A673 (cell line): ENCODE data around the gene TAF4.

Source experiments
- EZH2 ChIP-seq: fragments of 200-600 bp; sonication (generic); IDR thresholded peaks from 2 replicates; pipeline ENCODE4 v1.6.1; 2017; ENCODE audit warnings: borderline replicate concordance, low read depth, mild to moderate bottlenecking, mixed read lengths, antibody characterized with exemption, low read length; ENCODE audit not compliant: poor library complexity, severe bottlenecking
- TF ChIP-seq, protein P1 (sequence below): fragments of 300-800, 200-600 bp; sonication (generic); conservative IDR thresholded peaks from 2 replicates; pipeline ENCODE4 v1.5.1; 2017; ENCODE audit warnings: low read depth, mild to moderate bottlenecking, antibody characterized with exemption, low read length, moderate library complexity, mixed read lengths

DNA sequence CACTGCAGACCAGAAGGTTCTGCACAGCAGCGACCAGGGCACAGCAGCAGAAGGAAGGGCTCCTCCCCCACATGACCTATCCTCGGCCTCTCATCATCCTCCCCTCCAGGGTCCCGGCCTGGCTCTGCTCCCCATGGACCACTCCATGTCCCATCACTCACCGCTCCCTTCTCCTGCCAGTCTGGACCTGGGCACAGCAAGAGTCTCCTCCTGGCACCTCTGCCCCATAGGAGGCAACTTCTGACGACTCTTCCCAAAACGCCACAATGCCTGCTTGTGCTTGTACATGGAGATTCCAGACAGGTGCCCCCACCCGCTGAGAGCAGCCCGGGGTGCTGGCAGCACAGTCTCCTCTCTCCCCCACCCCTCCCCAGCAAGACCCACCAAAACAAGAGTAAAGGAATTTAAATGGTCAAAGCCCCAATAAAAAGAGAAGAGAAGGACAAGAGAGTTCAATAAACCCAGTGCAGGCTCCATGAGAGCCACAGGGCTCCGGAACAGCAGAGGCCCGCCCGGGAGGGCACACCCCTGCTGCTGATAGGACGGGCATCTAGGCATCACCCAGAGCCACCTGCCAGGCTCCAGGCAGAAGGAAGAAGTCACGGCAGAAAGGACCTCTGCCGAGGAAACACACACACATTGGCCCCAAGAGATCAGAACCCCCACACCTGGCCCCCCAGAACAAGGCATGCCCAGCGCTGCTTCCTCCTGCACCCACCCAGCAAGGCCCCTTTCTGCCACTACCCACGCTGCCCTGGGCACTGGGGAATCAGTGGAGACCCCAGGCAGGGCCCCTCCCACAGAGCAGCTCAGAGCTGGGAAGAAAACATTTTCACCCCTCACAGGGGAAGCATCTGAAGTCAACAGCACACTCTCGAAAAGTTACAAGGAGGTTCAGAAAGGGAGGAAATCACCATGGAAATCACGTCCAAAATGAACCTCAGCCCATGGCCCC, 15.2 kb downstream of the TAF4 start:
- TF ChIP-seq, protein P1, sequence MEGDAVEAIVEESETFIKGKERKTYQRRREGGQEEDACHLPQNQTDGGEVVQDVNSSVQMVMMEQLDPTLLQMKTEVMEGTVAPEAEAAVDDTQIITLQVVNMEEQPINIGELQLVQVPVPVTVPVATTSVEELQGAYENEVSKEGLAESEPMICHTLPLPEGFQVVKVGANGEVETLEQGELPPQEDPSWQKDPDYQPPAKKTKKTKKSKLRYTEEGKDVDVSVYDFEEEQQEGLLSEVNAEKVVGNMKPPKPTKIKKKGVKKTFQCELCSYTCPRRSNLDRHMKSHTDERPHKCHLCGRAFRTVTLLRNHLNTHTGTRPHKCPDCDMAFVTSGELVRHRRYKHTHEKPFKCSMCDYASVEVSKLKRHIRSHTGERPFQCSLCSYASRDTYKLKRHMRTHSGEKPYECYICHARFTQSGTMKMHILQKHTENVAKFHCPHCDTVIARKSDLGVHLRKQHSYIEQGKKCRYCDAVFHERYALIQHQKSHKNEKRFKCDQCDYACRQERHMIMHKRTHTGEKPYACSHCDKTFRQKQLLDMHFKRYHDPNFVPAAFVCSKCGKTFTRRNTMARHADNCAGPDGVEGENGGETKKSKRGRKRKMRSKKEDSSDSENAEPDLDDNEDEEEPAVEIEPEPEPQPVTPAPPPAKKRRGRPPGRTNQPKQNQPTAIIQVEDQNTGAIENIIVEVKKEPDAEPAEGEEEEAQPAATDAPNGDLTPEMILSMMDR = no peak
- no peak for TF ChIP-seq EZH2
